ENCODE results near the gene ENDOV.

- no peak for TF ChIP-seq CTCF (IDR thresholded peaks at IDR 0.05)
- TF ChIP-seq EP300 (IDR thresholded peaks at IDR 0.05) = no peak
Observed at GRCh38 chr17:80466188-80466705, 51.3 kb downstream of the ENDOV start.

Measured in stomach (tissue), 4 donors.